GM12878 (cell line): Measurements from ENCODE around the gene TMEM235. TPM values are rescaled to one million over a fixed set of nuclear protein-coding genes. Genes with fewer than 3 reads are reported as not detected.

ENCODE experiments used
- ATAC-seq: fragments of 200-7000 bp; cut with Tn5 transposase; 3 replicates; pipeline ENCODE4 v1.9.1; 2020; ENCODE audit warnings: mild to moderate bottlenecking, moderate library complexity
- BruUV-seq: library from RNA; stranded (reverse); fragments of 400-500 nt; replicated peaks from 2 replicates; lab custom pipeline; 2021; lab: Mats Ljungman, UMichigan
- CTCF ChIA-PET: fragments of 300-600 bp; sonication (Branson Sonifier 250); formaldehyde crosslinking; extraction: SDS; loops from one replicate; lab custom pipeline; 2021; ENCODE audit warnings: inconsistent platforms; lab: Yijun Ruan, JAX
- POLR2A ChIA-PET: fragments of 350-600 bp; formaldehyde crosslinking; extraction: SDS; loops from one replicate; lab custom pipeline; 2021; ENCODE audit warnings: inconsistent platforms; lab: Charles Lee
- RAD21 ChIA-PET: fragments of 300-600 bp; sonication (Branson Sonifier 250); formaldehyde crosslinking; loops from one replicate; lab custom pipeline; 2023; ENCODE audit warnings: antibody characterized with exemption; ENCODE audit not compliant: unreplicated experiment; lab: Charles Lee
- SMC1A ChIA-PET: fragments of 300-600 bp; sonication (Branson Sonifier 250); formaldehyde crosslinking; loops from one replicate; lab custom pipeline; 2023; ENCODE audit not compliant: unreplicated experiment, uncharacterized antibody; lab: Charles Lee
- DNase-seq: peaks from one replicate; pipeline ENCODE4 v3.0.0-alpha.2; 2011; ENCODE audit warnings: low read depth, low spot score
- FAIRE-seq: peaks from 3 replicates; lab custom pipeline; 2011; peaks lifted over from hg19 to GRCh38; lab: Jason Lieb, UNC
- H2AFZ ChIP-seq: 2 replicates; pipeline ENCODE4 v1.6.0; 2011; ENCODE audit warnings: low read depth, low read length, control low read depth; ENCODE audit not compliant: control insufficient read depth
- H3K27ac ChIP-seq: 2 replicates; pipeline ENCODE4 v1.5.1; 2011; ENCODE audit warnings: control low read depth; ENCODE audit not compliant: control insufficient read depth, insufficient read depth
- H3K27me3 ChIP-seq, 2 experiments: replicated peaks in 1 of 2; 2 replicates each; pipeline versions ENCODE4 v1.6.0 to v1.6.1; 2011; ENCODE audit warnings: low read length in 1 of 2; ENCODE audit not compliant: control insufficient read depth in 2 of 2, insufficient read depth in 2 of 2
- H3K36me3 ChIP-seq, 2 experiments: 2 replicates each; pipeline ENCODE4 v1.5.1; 2011; ENCODE audit warnings: low read length in 1 of 2; ENCODE audit not compliant: control insufficient read depth in 2 of 2, insufficient read depth in 2 of 2
- H3K4me1 ChIP-seq: 2 replicates; pipeline ENCODE4 v1.6.1; 2011; ENCODE audit warnings: mild to moderate bottlenecking, low read length, moderate library complexity, mixed read lengths; ENCODE audit not compliant: control insufficient read depth, insufficient read depth
- H3K4me2 ChIP-seq: 2 replicates; pipeline ENCODE4 v1.6.0; 2011; ENCODE audit warnings: control low read depth; ENCODE audit not compliant: control insufficient read depth, insufficient read depth
- H3K4me3 ChIP-seq: fragments of 200-600 bp; sonication (generic); 2 replicates; pipeline ENCODE4 v1.5.1; 2016
- H3K79me2 ChIP-seq: 2 replicates; pipeline ENCODE4 v1.6.0; 2011; ENCODE audit warnings: low read length; ENCODE audit not compliant: control insufficient read depth, insufficient read depth
- H3K9ac ChIP-seq: 2 replicates; pipeline ENCODE4 v1.8.0; 2011; ENCODE audit warnings: low read length, control low read depth, mixed read lengths; ENCODE audit not compliant: control insufficient read depth, insufficient read depth
- H3K9me3 ChIP-seq: replicated peaks from 3 replicates; pipeline ENCODE4 v1.5.1; 2011; ENCODE audit warnings: mild to moderate bottlenecking, low read length; ENCODE audit not compliant: control insufficient read depth, insufficient read depth
- H4K20me1 ChIP-seq: 2 replicates; pipeline ENCODE4 v1.6.0; 2011; ENCODE audit not compliant: control insufficient read depth, insufficient read depth
- CBX5 ChIP-seq: sonication (generic); IDR thresholded peaks from 2 replicates; pipeline ENCODE4 v1.6.1; 2016; ENCODE audit warnings: low read depth, moderate library complexity, mild to moderate bottlenecking, inconsistent platforms
- CHD2 ChIP-seq: IDR thresholded peaks from 2 replicates; pipeline ENCODE4 v1.6.1; 2011; ENCODE audit warnings: low read depth, low read length, improper control_type of control experiment, borderline replicate concordance
- EP300 ChIP-seq, 2 experiments: fragments of 150-350 bp in 1 of 2; IDR thresholded peaks; 2 replicates each; pipeline ENCODE4 v1.6.1; 2011 to 2012; ENCODE audit warnings: low read depth in 2 of 2, low read length in 2 of 2, borderline replicate concordance in 1 of 2, improper control_type of control experiment in 1 of 2, inconsistent platforms in 1 of 2; ENCODE audit not compliant: control insufficient read depth in 1 of 2
- FOXM1 ChIP-seq: IDR thresholded peaks from 2 replicates; pipeline ENCODE4 v1.6.1; 2012; ENCODE audit warnings: low read depth, mild to moderate bottlenecking, inconsistent platforms, low read length, moderate library complexity
- POU2F2 ChIP-seq: IDR thresholded peaks from 3 replicates; pipeline ENCODE4 v1.6.1; 2011; ENCODE audit warnings: low read depth, mild to moderate bottlenecking, low read length, borderline replicate concordance
- RAD21 ChIP-seq: IDR thresholded peaks from 2 replicates; pipeline ENCODE4 v1.6.1; 2011; ENCODE audit warnings: mild to moderate bottlenecking, low read depth, low read length, moderate library complexity; ENCODE audit not compliant: insufficient read depth
- RB1 ChIP-seq: fragments of 450-650 bp; formaldehyde crosslinking; IDR thresholded peaks from 2 replicates; pipeline ENCODE4 v1.6.1; 2017; ENCODE audit warnings: mild to moderate bottlenecking, borderline replicate concordance
- RUNX3 ChIP-seq: IDR thresholded peaks from 2 replicates; pipeline ENCODE4 v1.6.1; 2012; ENCODE audit warnings: low read length, inconsistent platforms
- WRNIP1 ChIP-seq: IDR thresholded peaks from 2 replicates; pipeline ENCODE4 v1.6.1; 2011; ENCODE audit warnings: low read depth, low read length, improper control_type of control experiment, borderline replicate concordance
- ZNF384 ChIP-seq: IDR thresholded peaks from 2 replicates; pipeline ENCODE4 v1.6.1; 2012; ENCODE audit warnings: low read depth, mild to moderate bottlenecking, low read length, improper control_type of control experiment, borderline replicate concordance
- WGBS: methylation state at CpG from one replicate; pipeline ENCODE4 v1.1.6; 2016; ENCODE audit warnings: low lambda C conversion rate; ENCODE audit not compliant: insufficient replicate concordance, insufficient coverage; ENCODE audit errors: missing lambda C conversion rate; 5-methylcytosine and 5-hydroxymethylcytosine counted together
- in situ Hi-C: fragments of 300-500 bp; cut with MboI; formaldehyde crosslinking; loops from 9 replicates; pipeline ENCODE4 v1.14.3; 2018; ENCODE audit warnings: mixed read lengths
- intact Hi-C: fragments of 100-400 bp; cut with micrococcal nuclease; formaldehyde crosslinking; loops from one replicate; pipeline ENCODE4 v1.14.2; 2022; ENCODE audit not compliant: unreplicated experiment
- polyA plus RNA-seq, 11 experiments: library from polyadenylated mRNA; depleted of rRNA in 4 of 11; unstranded in 6 of 11; stranded (reverse) in 5 of 11; fragments of >200 nt; fragmentation: Nextera tagmentation in 4 of 11; fragmentation: Illumina TruSeq in 1 of 11; extraction: Ambion mirVana in 4 of 11; extraction: Trizol in 1 of 11; gene quantifications; 1 replicate in 1 of 11; 2 replicates in 10 of 11; pipeline versions ENCODE4 v1.2.1 to v1.2.3, GENCODE V29; 2011 to 2016; ENCODE audit warnings: inconsistent platforms in 2 of 11, missing spikeins in 2 of 11, low read depth in 1 of 11
- total RNA-seq, 4 experiments: library from RNA; depleted of rRNA in 3 of 4; stranded (reverse); fragments of >200 nt in 3 of 4; fragmentation: Illumina TruSeq in 1 of 4; extraction: Trizol in 1 of 4; gene quantifications; 2 replicates each; pipeline versions ENCODE4 v1.2.1 to v1.2.3, GENCODE V29; 2013 to 2021
- TF ChIP-seq, protein P1 (sequence below): IDR thresholded peaks from 2 replicates; pipeline ENCODE4 v1.6.1; 2012; ENCODE audit warnings: improper control_type of control experiment, low read depth, low read length; ENCODE audit not compliant: insufficient replicate concordance
- TF ChIP-seq, protein P2 (sequence below): fragments of 450-650 bp; formaldehyde crosslinking; IDR thresholded peaks from 2 replicates; pipeline ENCODE4 v1.4.0; 2020; ENCODE audit warnings: mild to moderate bottlenecking, moderate library complexity

The TMEM235 gene
- total and polyA plus RNA-seq, 10 of the 15 experiments (the other 5 are each of a cell fraction or from before 2014, with no cell fraction given) = not detected

DNA sequence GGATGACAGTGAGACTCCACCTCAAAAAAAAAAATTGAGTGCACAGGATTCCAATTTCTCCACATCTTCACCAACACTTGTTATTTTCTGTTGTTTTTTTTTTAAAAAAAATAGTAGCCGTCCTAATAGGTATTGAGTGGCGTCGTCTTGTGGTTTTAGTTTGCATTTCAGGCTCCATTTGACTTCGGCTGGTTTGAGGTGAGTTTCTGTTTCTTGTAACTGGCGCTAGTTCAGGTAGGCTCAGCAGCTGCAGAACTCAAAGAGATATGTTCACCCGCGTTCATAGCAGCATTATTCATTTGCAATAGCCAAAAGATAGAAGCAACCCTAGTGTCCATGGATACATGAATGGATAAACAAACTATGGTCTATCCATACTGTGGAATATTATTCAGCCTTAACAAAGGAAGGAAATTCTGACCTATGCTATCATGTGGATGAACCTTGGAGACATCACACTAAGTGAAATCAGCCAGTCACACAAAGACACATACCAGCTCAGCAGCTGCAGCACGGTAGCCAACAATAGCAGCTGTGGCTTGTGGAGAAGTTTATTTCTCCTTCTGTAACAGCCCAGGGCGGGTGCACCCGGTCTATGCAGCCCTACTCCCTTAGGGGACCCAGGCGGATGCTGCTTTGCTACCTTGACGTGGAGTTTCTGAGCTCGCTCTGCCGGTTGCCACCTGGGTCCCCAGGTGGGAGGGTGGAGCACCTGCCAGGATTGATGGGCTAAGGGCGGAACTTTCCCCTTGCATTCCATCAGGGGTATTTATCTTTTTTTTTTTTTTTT, 44.9 kb downstream of the TMEM235 start:
- ATAC-seq (peak; percentile 76), FAIRE-seq (peak; percentile 84), DNase-seq (peak; percentile 37)
- intact Hi-C loops = no loop called here
- Histone ChIP-seq H3K36me3 (no peaks in the 10 kb centered on the region), H3K4me1 (peaks cover 47% of the 10 kb centered on the region), H4K20me1 (no peaks in the 10 kb centered on the region), H3K4me3 (no peak overlapping the region; the same call in 1 of the 2 replicates), H3K9me3 (peaks cover 10% of the 10 kb centered on the region; the same call in 1 of the 3 replicates), H3K27ac (no peak overlapping the region; the same call in 1 of the 2 replicates), H3K4me2 (peak overlapping the region; percentile 85), H3K79me2 (no peaks in the 10 kb centered on the region), H2AFZ (no peak overlapping the region), H3K27me3 (peaks cover 3 to 5% of the 10 kb centered on the region in 2 experiments; a peak in 3 of 4 replicates), H3K9ac (no peak overlapping the region)
- RAD21 ChIA-PET = interaction anchor here (1.0 to 1.8 kb wide), 3 partner anchors 25 to 474 kb away, joined by 3 to 7 read pairs (median 3); no protein-coding TSS in a partner anchor
- CTCF ChIA-PET = interaction anchor here (0.7 to 1.4 kb wide), 3 partner anchors 25 to 191 kb away, joined by 3 to 5 read pairs (median 4); no protein-coding TSS in a partner anchor
- WGBS = 4% methylated on average over 15 of the region's 15 CpGs
- SMC1A ChIA-PET = interaction anchor here (1.2 kb wide), 1 partner anchor 25 kb away, joined by 3 read pairs; no protein-coding TSS in a partner anchor
- no TSS peak for BruUV-seq
- in situ Hi-C loops = no loop called here
- POLR2A ChIA-PET = interaction anchor here (0.7 kb wide), 3 partner anchors 72 to 928 kb away, joined by 3 to 4 read pairs (median 3); no protein-coding TSS in a partner anchor
- 0 out of 4 replicates have a peak, but pooled peaks of 1 of the 2 experiments have one; percentile 39 for TF ChIP-seq EP300 (IDR thresholded peaks at IDR 0.05; ENCODE audit: borderline replicate concordance in 1 of 2, control insufficient read depth in 1 of 2, low read depth in 2 of 2, low read length in 2 of 2)
- no peak for TF ChIP-seq CHD2
- TF ChIP-seq, protein P1, sequence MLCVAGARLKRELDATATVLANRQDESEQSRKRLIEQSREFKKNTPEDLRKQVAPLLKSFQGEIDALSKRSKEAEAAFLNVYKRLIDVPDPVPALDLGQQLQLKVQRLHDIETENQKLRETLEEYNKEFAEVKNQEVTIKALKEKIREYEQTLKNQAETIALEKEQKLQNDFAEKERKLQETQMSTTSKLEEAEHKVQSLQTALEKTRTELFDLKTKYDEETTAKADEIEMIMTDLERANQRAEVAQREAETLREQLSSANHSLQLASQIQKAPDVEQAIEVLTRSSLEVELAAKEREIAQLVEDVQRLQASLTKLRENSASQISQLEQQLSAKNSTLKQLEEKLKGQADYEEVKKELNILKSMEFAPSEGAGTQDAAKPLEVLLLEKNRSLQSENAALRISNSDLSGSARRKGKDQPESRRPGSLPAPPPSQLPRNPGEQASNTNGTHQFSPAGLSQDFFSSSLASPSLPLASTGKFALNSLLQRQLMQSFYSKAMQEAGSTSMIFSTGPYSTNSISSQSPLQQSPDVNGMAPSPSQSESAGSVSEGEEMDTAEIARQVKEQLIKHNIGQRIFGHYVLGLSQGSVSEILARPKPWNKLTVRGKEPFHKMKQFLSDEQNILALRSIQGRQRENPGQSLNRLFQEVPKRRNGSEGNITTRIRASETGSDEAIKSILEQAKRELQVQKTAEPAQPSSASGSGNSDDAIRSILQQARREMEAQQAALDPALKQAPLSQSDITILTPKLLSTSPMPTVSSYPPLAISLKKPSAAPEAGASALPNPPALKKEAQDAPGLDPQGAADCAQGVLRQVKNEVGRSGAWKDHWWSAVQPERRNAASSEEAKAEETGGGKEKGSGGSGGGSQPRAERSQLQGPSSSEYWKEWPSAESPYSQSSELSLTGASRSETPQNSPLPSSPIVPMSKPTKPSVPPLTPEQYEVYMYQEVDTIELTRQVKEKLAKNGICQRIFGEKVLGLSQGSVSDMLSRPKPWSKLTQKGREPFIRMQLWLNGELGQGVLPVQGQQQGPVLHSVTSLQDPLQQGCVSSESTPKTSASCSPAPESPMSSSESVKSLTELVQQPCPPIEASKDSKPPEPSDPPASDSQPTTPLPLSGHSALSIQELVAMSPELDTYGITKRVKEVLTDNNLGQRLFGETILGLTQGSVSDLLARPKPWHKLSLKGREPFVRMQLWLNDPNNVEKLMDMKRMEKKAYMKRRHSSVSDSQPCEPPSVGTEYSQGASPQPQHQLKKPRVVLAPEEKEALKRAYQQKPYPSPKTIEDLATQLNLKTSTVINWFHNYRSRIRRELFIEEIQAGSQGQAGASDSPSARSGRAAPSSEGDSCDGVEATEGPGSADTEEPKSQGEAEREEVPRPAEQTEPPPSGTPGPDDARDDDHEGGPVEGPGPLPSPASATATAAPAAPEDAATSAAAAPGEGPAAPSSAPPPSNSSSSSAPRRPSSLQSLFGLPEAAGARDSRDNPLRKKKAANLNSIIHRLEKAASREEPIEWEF = no peak
- TF ChIP-seq RAD21 = no peak
- peak; percentile 68; the same call in 1 of the 2 replicates for TF ChIP-seq ZNF384
- peak; percentile 82; the same call in 1 of the 3 replicates for TF ChIP-seq POU2F2
- no peak for TF ChIP-seq WRNIP1
- TF ChIP-seq FOXM1 = no peak
- TF ChIP-seq CBX5 = 0 out of 2 replicates have a peak, but pooled peaks have one; percentile 37
- peak; percentile 87 for TF ChIP-seq RUNX3
- TF ChIP-seq, protein P2, sequence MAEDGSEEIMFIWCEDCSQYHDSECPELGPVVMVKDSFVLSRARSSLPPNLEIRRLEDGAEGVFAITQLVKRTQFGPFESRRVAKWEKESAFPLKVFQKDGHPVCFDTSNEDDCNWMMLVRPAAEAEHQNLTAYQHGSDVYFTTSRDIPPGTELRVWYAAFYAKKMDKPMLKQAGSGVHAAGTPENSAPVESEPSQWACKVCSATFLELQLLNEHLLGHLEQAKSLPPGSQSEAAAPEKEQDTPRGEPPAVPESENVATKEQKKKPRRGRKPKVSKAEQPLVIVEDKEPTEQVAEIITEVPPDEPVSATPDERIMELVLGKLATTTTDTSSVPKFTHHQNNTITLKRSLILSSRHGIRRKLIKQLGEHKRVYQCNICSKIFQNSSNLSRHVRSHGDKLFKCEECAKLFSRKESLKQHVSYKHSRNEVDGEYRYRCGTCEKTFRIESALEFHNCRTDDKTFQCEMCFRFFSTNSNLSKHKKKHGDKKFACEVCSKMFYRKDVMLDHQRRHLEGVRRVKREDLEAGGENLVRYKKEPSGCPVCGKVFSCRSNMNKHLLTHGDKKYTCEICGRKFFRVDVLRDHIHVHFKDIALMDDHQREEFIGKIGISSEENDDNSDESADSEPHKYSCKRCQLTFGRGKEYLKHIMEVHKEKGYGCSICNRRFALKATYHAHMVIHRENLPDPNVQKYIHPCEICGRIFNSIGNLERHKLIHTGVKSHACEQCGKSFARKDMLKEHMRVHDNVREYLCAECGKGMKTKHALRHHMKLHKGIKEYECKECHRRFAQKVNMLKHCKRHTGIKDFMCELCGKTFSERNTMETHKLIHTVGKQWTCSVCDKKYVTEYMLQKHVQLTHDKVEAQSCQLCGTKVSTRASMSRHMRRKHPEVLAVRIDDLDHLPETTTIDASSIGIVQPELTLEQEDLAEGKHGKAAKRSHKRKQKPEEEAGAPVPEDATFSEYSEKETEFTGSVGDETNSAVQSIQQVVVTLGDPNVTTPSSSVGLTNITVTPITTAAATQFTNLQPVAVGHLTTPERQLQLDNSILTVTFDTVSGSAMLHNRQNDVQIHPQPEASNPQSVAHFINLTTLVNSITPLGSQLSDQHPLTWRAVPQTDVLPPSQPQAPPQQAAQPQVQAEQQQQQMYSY (CRISPR knock-in tag) = no peak
- TF ChIP-seq RB1 = no peak
